ENCODE measurements around the gene SF3B2.

GRCh38 chr11:66116576-66117361 is 64.6 kb downstream of the SF3B2 start:
- TF ChIP-seq ZBTB33 (IDR thresholded peaks at IDR 0.05; ENCODE audit: extremely low read depth, insufficient replicate concordance, low read length) = no peak
- TF ChIP-seq POLR2AphosphoS5 (IDR thresholded peaks at IDR 0.05; ENCODE audit: low read depth, low read length) = no peak
- TF ChIP-seq CTCF (IDR thresholded peaks at IDR 0.05 in 2 of 3, conservative IDR thresholded peaks at IDR 0.05 in 1 of 3; ENCODE audit: borderline replicate concordance in 1 of 3, insufficient read depth in 1 of 3, low read depth in 2 of 3, low read length in 2 of 3) = no peak
